LHCN-M2 (cell line): Measurements from ENCODE around the gene PHLPP2. TPM values are rescaled to one million over a fixed set of nuclear protein-coding genes. Genes with fewer than 3 reads are reported as not detected.

Experiments used
- DNase-seq: peaks from one replicate; pipeline ENCODE4 v3.0.0-alpha.2; 2012; ENCODE audit warnings: low read depth
- polyA plus RNA-seq: library from polyadenylated mRNA; unstranded; fragments of >200 nt; gene quantifications from one replicate; pipeline ENCODE4 v1.2.1, GENCODE V29; 2012; ENCODE audit warnings: missing spikeins
- total RNA-seq: library from RNA; depleted of rRNA; stranded (reverse); fragments of >200 nt; gene quantifications from 2 replicates; pipeline ENCODE4 v1.2.3, GENCODE V29; 2014; rRNA removed

PHLPP2 gene, protein sequence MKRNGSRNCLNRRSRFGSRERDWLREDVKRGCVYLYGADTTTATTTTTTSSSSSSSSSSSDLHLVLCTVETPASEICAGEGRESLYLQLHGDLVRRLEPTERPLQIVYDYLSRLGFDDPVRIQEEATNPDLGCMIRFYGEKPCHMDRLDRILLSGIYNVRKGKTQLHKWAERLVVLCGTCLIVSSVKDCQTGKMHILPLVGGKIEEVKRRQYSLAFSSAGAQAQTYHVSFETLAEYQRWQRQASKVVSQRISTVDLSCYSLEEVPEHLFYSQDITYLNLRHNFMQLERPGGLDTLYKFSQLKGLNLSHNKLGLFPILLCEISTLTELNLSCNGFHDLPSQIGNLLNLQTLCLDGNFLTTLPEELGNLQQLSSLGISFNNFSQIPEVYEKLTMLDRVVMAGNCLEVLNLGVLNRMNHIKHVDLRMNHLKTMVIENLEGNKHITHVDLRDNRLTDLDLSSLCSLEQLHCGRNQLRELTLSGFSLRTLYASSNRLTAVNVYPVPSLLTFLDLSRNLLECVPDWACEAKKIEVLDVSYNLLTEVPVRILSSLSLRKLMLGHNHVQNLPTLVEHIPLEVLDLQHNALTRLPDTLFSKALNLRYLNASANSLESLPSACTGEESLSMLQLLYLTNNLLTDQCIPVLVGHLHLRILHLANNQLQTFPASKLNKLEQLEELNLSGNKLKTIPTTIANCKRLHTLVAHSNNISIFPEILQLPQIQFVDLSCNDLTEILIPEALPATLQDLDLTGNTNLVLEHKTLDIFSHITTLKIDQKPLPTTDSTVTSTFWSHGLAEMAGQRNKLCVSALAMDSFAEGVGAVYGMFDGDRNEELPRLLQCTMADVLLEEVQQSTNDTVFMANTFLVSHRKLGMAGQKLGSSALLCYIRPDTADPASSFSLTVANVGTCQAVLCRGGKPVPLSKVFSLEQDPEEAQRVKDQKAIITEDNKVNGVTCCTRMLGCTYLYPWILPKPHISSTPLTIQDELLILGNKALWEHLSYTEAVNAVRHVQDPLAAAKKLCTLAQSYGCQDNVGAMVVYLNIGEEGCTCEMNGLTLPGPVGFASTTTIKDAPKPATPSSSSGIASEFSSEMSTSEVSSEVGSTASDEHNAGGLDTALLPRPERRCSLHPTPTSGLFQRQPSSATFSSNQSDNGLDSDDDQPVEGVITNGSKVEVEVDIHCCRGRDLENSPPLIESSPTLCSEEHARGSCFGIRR (N-terminal part only)
- total RNA-seq: 9.3 and 10.3 TPM in 2 replicates
- 2.9 TPM for polyA plus RNA-seq

DNA sequence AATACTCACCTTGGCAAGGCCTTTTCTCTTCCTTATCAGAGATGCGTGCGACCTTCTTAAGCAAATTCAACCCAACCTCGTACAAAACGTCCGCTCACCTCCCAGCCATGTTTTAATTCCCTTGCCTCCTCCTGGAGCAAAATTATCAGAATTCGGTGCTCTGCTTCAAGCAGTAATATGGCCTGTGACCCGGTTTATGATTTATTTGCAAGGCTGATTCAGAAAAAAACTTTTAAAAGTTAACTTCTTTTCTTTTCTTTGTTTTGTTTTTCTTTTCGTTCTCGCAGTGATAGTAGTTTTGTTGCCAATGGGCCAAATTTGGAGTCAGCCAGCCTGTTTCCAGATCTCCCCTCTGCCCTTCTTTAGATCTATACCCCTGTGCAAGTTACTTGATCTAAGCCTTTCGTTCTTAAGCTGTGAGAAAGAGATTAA is at the start of gene PHLPP2:
TSS of gene PHLPP2 (minus strand) at position 382 of the 432 bp plus-strand sequence. CDS start 9,906 bp downstream, outside the sequence.
- no peak for DNase-seq

DNA sequence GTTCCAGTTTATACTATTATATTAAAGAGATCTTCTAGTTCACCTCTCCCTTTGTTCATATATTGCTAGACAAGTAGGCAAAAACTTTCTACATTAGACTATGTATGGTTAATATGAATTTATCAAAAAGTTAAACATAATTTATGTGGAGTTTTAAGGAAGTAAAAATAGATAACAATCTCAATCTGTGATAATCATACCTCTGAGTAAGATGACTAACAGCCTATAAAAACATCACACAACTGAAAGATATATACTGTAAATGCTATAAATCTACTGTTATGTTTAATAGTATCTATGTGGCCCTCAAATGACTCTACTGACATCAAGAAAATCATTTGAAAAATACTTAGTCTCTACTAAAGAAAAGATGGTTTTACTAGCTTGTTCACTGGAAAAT is 47.1 kb upstream of the PHLPP2 start:
- DNase-seq: no peak

DNA sequence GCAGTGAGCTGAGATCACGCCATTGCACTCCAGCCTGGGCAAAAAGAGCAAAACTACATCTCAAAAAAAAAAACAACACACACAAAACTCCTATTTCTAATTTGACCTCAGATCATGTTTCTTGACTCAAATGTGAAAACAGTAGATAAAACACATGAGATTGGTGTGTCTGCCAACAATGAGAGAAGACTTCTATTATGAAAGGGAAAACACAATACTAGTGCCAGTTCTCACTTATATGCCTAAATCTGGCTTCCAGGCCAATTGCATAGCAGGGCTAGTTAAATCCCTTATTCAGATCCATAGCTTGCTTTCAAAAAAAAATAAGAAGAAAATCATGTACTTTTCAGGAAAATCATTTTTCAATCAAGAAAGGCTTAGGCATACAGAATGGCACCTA is 44.7 kb upstream of the PHLPP2 start:
- no peak for DNase-seq

DNA sequence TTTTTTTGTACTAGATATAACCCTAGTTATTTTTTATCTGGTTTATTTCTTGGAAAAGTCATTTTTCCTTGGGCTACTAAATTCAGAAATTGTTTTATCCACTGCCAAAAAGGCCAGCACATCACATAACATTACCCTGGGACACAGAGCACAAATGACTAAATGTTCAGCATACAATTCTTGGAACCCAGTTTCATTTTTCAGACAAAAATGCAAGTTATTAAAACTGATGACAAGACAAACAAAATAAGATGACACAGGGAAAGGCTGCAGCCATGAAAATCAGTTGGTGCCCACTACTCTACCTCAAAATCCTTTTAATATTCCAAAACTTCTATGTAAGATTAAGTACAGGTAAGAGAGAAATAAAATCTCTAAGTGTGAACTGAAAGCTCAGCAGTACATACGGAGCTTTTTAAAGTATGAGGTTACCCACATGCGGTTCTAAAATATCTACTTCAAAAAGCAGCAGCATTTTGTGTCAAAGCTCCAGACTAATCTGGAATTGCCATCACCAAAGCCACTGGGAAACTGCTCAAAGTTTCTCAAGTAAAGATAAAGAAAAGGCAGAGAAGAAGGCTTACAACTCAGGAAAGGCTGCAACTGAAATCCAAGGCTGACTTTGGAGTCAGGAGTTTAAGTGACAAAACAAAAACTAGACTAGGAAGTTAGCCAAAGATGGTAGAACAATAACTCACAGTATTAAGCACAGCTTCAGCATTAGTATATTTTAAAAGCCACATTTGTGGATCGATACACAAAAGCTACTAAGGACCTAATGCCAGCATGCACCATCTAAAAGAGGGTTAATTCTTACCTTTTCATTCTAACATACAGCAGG is 42.8 kb upstream of the PHLPP2 start:
- no peak for DNase-seq

DNA sequence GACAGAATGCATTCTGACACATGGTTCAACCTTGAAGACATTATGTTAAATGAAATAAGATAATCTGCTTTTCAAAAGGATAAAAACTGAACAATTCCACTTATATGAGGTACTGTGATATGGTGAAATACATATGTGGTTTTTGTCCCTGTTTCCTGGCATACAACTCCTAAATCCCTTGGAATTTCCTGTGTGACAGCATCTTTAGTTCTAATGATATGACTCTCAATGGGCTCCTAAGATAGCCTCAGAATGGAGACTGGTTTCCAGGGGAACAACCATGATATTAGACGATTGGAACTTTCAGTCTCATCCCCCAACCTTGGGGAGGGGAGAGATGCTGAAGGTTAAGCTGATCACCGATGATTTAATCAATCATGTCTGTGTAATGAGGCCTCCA is 37.7 kb upstream of the PHLPP2 start:
- peak; percentile 48 for DNase-seq

DNA sequence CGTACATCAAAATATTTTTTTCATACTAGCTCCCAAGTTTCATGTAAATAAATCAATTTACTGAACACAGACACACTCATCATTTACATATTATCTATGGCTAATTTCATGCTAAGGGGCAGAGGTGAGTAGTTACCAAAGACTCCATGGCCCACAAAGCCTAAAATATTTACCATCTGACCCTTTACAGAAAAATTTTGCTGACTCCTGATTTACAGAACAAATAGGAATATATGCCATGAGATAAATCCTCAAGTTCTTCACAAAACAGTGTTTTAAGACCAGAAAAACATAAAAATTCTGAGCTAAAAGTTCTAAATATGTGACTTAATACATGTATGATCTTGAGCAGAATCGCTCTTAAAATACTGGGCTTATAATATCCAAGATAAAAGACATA is 36.6 kb upstream of the PHLPP2 start:
- no peak for DNase-seq

DNA sequence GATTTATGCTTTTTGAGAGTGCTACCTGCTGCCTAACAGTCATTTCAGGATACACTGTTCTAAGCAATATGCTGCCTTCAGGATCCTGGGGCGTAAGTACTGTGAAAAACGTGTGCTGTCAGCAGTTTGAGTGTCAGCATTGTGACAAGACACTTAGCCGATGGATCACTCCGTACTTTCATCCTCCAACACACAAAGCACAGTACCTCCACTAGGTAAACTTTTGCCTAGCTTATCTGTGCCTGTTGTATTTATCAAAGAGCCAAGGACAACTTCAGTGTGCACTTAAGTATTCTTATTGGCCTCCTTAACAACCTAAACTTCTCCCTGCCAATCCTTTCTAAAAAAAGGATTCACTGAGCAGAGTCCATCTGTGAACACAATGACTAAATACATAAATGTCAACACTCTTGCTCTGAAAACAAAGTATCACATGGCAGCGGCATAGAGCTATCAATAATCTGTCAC is 33.8 kb upstream of the PHLPP2 start:
- no peak for DNase-seq

DNA sequence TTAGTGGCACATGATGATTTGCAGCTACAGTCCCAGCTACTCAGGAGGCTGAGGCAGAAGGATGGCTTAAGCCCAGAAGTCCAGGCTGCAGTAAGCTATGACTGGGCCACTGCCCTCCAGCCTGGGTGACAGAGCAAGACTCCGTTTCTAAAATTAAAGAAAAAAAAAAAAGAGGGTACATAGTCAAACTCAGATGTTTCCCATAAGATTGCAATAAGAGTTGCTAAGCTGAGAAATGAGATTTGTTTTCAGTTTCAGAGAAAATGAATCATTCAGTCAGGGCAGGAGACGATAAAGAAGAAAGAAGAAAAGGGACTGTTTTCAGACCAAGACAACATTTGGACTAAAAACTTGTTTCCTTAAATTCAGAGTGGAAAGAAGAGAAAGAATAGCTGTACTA is 30.2 kb upstream of the PHLPP2 start:
- no peak for DNase-seq

DNA sequence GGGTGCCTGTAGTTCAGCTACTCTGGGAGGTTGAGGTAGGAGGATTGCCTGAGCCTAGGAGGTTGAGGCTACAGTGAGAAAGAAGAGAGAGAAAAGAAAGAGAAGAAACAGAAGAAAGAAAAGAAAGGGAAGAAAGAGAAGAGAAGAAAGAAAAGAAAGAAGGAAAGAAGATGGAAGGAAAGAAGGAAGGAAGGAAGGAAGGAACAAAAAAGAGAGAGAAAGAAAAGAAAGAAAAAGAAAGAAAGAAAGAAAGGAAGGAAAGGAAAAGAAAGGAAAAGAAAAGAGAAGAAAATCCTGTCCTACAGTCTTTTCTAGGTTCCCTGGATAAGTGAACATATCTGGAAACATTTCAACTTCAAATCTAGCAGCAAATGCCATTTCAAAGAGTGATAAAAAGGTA is 29.6 kb upstream of the PHLPP2 start:
- no peak for DNase-seq

DNA sequence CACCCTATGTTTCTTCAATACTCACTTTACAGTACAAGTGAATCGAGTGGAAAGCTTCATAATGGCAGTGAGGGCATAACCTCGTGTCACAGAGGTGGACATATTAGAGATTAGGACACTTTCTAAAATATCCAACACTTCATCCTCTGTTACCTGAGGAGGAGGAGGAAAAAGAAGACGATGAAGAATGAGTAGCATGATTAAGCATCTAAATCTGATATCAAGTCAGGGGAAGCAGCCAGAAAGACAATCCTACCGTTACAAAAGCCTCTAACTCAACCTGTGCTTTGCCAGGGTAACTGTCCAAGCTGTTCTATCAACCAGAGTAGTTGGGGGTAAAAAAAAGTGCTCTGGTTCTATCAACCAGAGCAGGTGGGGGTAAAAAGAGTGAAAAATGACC is 23.7 kb upstream of the PHLPP2 start:
- DNase-seq: no peak

DNA sequence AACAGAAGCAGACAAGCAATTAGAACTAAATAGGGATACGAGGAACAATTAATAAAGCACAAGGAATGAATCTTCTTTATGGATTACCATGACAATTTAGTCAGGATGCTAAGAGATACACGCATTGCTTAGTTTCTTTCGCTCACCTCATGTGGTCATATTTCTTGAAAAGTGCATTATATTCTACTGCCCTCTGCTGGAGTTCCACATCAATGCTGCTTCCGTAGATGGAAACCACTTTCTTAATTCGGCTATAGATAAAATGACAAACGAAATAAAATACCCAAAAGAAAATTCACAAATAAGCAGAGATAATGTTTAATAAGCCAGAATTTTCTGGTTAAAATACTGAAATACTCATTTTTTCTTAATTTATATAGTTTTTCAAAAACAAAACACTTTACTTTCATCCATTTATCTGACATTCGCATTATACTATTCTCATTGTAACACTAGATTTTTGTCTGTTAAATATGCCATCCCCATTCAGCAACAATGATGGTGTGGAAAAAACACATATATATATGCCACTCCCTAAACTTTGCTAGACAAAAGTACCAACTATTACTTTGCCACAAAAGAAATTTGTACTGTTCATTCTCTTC is 22.0 kb upstream of the PHLPP2 start:
- DNase-seq: peak; percentile 46

DNA sequence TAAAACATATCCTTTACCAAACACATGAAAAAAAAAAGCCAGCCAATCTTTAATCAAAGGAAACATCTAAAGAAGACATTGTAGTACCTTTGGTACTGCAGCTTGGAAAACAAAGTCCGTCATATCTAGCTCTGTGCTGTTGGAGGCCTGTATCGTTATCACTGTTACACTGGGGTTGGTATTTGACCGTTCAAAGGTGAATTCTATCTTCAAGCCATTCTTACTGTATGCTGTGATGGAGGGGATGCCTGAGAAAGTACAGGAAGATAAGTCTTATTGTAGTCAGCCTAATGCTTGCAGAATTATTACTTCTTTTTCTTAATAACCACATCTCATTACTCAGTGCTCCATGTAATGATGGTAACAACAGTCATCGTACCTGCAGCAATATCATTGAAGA is 14.4 kb upstream of the PHLPP2 start:
- no peak for DNase-seq

DNA sequence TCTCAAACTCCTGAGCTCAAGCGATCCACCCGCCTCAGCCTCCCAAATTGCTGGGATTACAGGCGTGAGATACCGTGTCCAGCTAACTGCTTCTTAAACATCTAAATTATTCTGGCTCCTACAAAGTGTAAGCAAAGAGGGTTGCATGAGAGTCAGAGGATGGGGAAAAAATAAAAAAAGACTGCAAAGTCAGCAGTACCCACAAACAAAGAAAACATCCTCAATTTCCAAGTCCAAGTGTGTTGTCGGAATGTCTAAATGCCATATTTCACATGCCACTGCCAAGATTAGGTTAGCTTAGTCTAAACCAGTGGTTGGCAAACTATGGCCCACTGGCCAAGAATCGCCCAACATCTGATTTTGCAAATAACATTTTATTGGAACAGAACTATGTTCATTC is 13.0 kb upstream of the PHLPP2 start:
- DNase-seq: no peak

DNA sequence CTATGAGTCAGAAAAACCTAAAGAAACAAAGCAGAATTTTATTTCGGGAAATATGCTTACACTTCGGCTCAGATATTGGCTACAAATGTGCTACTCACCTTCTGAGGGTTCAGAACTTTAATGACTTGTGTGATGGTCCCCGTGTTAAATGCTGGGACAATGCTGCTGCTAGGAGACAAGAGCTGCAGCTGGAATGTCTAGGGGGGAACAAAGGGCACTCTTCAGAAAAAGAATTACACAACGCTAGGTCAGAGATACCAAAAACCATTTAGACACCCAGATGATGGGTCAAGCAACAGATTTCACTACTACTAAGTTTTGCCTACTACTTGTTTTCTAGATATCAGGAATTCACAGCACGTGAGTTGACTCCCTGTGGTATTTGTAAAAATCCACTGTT is 10.0 kb upstream of the PHLPP2 start:
- no peak for DNase-seq

DNA sequence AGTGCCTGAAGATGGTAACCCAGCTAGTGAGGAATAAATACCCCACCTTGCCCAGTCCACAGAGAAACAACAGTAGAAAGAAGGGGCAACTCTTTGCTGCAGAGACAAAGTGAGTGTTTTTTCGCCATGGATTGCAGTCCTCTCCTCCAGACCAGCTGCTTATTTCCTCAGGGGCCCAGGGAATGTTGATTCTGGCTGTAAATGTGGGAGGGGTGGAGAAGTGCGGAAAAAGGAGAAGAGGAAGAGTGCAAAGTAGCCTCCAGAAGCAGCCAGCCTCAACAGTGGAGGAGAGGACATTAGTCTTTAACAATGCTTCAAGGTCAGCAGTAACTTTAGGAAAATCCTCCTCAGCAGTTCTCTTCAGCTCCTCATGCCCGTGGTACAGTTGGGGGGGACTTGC is 8.1 kb upstream of the PHLPP2 start:
- DNase-seq: no peak

DNA sequence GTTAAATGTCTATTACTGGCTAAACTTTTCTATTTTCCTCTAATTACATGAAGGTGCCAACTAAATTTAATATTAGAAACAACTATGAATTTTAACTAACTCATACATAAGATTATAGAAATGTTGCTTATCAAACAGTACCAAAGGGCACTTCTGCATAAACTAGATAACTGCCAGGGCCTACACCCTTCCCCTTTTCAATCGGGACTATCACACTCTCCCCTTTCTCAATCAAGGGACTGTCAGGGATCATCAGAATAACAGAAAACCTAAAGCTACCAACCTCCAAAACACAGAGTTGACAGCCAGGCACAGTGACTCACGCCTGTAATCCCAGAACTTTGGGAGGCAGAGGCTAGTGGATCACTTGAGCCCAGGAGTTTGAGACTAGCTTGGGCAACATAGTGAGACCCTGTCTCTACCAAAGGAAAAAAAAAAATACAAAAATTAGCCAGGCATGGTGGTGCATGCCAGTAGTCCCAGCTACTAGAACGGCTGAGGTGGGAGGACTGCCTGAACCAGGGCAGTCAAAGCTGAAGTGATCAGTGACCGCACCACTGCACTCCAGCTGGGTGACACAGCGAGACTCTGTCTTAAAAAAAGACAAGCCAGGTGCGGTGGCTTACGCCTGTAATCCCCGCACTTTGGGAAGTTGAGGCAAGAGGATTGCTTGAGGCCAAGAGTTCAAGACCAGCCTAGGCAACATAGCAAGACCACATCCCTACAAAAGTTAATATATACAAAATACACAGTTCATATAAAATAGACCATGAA is 3.2 kb upstream of the PHLPP2 start:
- no peak for DNase-seq

DNA sequence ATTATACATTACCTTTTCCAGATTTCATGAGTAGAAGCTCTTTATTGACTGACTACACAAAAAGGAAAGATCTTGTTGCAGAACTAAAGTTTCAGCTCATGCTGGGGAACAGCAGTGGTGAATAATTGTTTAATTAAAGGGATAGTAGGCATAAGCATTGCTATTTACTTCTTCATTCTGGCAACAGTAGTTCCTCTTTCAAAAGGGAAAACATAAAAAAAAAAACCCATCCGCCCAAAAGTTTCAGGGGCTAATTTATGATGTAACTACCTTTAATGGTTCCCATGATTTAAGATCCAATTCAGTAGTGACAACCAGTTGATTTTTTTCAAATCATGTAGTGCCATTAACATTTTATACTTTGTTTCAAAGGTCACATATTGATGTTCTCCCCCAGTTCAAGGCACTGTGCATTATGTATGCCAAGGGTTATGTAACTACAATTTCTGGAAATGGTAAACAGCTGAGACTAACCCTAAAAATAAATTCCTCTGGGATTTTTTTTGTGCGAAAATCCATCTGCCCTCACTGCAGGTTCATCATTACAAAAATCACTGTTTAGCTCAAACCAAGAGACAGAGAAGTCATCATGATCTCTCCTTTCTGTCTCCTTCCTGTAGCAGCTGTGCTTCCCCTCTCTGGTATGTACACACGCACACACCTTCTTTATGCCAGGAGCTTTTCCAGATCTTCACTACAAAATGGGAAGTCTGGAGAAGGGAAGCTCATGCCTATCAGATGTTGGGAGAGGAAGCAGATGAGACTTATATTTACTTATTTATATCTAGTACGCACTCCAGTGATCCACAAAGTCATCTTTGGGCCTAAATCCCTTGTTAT is 2.2 kb upstream of the PHLPP2 start:
- no peak for DNase-seq

DNA sequence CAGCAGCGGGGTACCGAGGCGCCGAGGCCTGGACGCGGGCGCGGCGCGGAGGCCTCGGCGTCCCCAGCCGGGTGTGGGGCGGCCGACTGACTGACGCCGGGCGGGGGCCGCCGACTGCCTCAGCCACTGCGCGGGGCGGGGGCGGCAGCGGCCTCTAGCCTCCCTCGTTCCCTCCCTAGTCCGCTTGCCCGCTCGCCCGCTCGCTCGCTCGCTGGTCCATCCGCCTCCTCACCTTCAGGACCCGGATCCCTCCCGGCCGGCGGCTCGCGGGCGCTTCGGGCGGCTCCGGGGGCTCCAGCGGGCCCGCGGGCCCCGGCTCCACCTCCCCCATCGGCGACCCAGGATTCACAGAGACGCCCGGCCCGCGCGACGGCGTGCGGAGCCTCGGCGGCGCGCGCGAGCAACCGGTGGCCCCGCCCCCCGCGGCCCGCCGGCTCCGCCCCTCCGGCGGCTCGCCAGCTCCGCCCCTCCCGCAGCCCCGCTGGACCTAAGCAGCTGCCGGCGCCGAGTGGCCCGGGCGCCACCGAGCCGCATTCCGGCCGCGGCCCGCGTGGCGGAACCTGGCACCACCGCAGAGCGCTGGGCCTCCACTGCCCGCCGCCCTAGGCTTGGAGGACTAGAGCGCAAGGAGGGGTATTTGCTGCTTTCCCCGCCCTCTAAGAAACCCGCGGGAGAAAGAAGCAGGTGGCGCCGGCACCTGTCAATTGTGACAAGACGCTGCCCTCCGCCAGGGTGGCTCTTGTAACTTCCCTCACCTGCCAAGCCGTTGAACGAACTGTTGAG is 773 bp downstream of the PHLPP2 start:
- peak; percentile 55 for DNase-seq
